Transverse colon (tissue), 4 donors: Measurements from ENCODE around the gene BUD13. TPM values are rescaled to one million over a fixed set of nuclear protein-coding genes. Genes with fewer than 3 reads are reported as not detected.
"Not testable (repeated sequence)": the region's sequence is repeated elsewhere in the genome, so short reads cannot be mapped to it uniquely, and the experiment has no call there.

Experiments
- DNase-seq: peaks from one replicate; pipeline ENCODE4 v3.0.0-alpha.2; 2019
- H3K27ac ChIP-seq, 4 donors: fragments of 200-600 bp; sonication (generic); 2 replicates each; pipeline ENCODE4 v1.5.1; 2016 to 2018; ENCODE audit warnings: inconsistent platforms in 4 of 4
- H3K27me3 ChIP-seq: fragments of 200-600 bp; sonication (generic); 2 replicates; pipeline ENCODE4 v1.5.1; 2017; ENCODE audit warnings: inconsistent platforms
- H3K36me3 ChIP-seq, 4 donors: fragments of 200-600 bp; sonication (generic); 2 replicates each; pipeline ENCODE4 v1.5.1; 2017 to 2019; ENCODE audit warnings: inconsistent platforms in 4 of 4
- H3K4me1 ChIP-seq, 4 donors: fragments of 200-600 bp; sonication (generic); 2 replicates each; pipeline ENCODE4 v1.5.1; 2017 to 2020; ENCODE audit warnings: inconsistent platforms in 4 of 4
- H3K4me3 ChIP-seq, 4 donors: fragments of 200-600 bp; sonication (generic); 1 replicate in 1 of 4; 2 replicates in 3 of 4; pipeline versions ENCODE4 v1.5.1 to v1.6.1; 2017 to 2019; ENCODE audit warnings: inconsistent platforms in 4 of 4
- H3K9me3 ChIP-seq, 2 donors: fragments of 200-600 bp; sonication (generic); 2 replicates each; pipeline ENCODE4 v1.5.1; 2017 to 2019; ENCODE audit warnings: inconsistent platforms in 2 of 2
- EP300 ChIP-seq: sonication (generic); formaldehyde crosslinking; IDR thresholded peaks from one replicate; pipeline ENCODE4 v1.6.1; 2017; ENCODE audit warnings: antibody characterized with exemption, low read depth
- POLR2A ChIP-seq: fragments of 450-650 bp; IDR thresholded peaks from one replicate; pipeline ENCODE4 v1.6.1; 2016; ENCODE audit warnings: antibody characterized with exemption, mild to moderate bottlenecking, moderate library complexity
- POLR2AphosphoS5 ChIP-seq, 3 donors: sonication (generic); formaldehyde crosslinking; IDR thresholded peaks; one replicate each; pipeline ENCODE4 v1.6.1; 2016; ENCODE audit warnings: antibody characterized with exemption in 3 of 3
- WGBS, 2 donors: methylation state at CpG; one replicate each; pipeline ENCODE4 v1.1.5; 2018; ENCODE audit warnings: low coverage in 1 of 2; 5-methylcytosine and 5-hydroxymethylcytosine counted together
- in situ Hi-C, 4 donors: fragments of 200-750 bp; cut with MboI; loops; one replicate each; pipeline versions ENCODE4 v1.15.0 to v1.15.1; 2017; ENCODE audit warnings: low sequenced_read_pairs in 3 of 4, low pct_ligation_motif_present in 1 of 4, low pct_unique_long_range_greater_than_20kb in 1 of 4
- intact Hi-C: fragments of 100-400 bp; cut with DNase I; formaldehyde crosslinking; loops from one replicate; pipeline ENCODE4 v1.15.1; 2023; ENCODE audit warnings: low total_unique reads
- total RNA-seq, 4 donors: library from RNA; depleted of rRNA; stranded (reverse); fragments of >200 nt; gene quantifications; one replicate each; pipeline ENCODE4 v1.1.0, GENCODE V29; 2016
- TF ChIP-seq, protein P1 (sequence below), 5 experiments: fragments of 200-600 bp in 3 of 5; fragments of 450-650 bp in 2 of 5; sonication (generic) in 3 of 5; IDR thresholded peaks; 1 replicate in 2 of 5; 2 replicates in 3 of 5; pipeline ENCODE4 v1.5.1; 2016 to 2017; ENCODE audit warnings: antibody characterized with exemption in 5 of 5, inconsistent platforms in 3 of 5, mild to moderate bottlenecking in 2 of 5, moderate library complexity in 1 of 5

Gene BUD13
- total RNA-seq, 4 donors from 2014 or later: 6.7 to 21.9 (median 14.0) TPM

- Histone ChIP-seq H3K36me3 (peaks cover 0 to 3% (median 0%) of the 10 kb centered on the region in 4 donors), H3K27ac (peak overlapping the region; percentile 87 to 95 (median 92)), H3K9me3 (no peaks in the 10 kb centered on the region), H3K27me3 (no peaks in the 10 kb centered on the region), H3K4me3 (peak overlapping the region; percentile 71 to 95 (median 84)), H3K4me1 (peaks cover 13 to 25% (median 20%) of the 10 kb centered on the region in 4 donors)
- WGBS, 2 donors: 3 to 8% methylated on average over 2 of the region's 2 CpGs
- TF ChIP-seq POLR2A (no peak), EP300 (no peak)
- no peak for DNase-seq
- in situ Hi-C loops (no loop called here), intact Hi-C loops (no loop called here)
Observed at GRCh38 chr11:116771935-116772334, 852 bp downstream of the BUD13 start.

GRCh38 chr11:116762132-116762531 lies 10.7 kb downstream of the BUD13 start:
- intact Hi-C loops: no loop called here
- H3K36me3 ChIP-seq: peaks cover 0 to 70% (median 26%) of the 10 kb centered on the region in 4 donors
- no peak overlapping the region for H3K4me3 ChIP-seq
- no peaks in the 10 kb centered on the region for H3K4me1 ChIP-seq
- H3K27me3 ChIP-seq: no peaks in the 10 kb centered on the region
- 75 to 95% methylated on average over 2 of the region's 2 CpGs for WGBS, 2 donors
- no peak overlapping the region for H3K27ac ChIP-seq
- TF ChIP-seq EP300: no peak
- TF ChIP-seq POLR2A: no peak
- TF ChIP-seq POLR2AphosphoS5 (IDR thresholded peaks at IDR 0.05): no peak
- TF ChIP-seq, protein P1, sequence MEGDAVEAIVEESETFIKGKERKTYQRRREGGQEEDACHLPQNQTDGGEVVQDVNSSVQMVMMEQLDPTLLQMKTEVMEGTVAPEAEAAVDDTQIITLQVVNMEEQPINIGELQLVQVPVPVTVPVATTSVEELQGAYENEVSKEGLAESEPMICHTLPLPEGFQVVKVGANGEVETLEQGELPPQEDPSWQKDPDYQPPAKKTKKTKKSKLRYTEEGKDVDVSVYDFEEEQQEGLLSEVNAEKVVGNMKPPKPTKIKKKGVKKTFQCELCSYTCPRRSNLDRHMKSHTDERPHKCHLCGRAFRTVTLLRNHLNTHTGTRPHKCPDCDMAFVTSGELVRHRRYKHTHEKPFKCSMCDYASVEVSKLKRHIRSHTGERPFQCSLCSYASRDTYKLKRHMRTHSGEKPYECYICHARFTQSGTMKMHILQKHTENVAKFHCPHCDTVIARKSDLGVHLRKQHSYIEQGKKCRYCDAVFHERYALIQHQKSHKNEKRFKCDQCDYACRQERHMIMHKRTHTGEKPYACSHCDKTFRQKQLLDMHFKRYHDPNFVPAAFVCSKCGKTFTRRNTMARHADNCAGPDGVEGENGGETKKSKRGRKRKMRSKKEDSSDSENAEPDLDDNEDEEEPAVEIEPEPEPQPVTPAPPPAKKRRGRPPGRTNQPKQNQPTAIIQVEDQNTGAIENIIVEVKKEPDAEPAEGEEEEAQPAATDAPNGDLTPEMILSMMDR (IDR thresholded peaks at IDR 0.05): no peak
- in situ Hi-C loops: no loop called here
- DNase-seq: no peak
- no peaks in the 10 kb centered on the region for H3K9me3 ChIP-seq

DNA sequence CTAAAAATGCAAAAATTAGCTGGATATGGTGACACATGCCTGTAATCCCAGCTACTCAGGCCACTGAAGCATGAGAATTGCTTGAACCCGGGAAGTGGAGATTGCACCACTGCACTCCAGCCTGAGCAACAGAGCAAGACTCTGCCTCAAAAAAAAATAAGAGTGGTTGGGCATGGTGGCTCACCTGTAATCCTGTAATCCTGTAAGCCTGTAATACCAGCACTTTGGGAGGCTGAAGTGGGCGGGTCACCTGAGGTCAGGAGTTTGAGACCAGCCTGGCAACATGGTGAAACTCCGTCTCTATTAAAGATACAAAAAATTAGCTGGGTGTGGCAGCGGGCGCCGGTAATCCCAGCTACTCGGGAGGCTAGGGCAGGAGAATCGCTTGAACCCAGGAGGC lies 16.7 kb downstream of the BUD13 start:
- H3K4me1 ChIP-seq, H3K27ac ChIP-seq, H3K9me3 ChIP-seq, H3K4me3 ChIP-seq, in situ Hi-C loops, intact Hi-C loops, DNase-seq, H3K27me3 ChIP-seq: not testable (repeated sequence)
- H3K36me3 ChIP-seq: peaks cover 0 to 91% (median 44%) of the 10 kb centered on the region in 4 donors
- WGBS, 2 donors: 91 to 95% methylated on average over 4 to 8 of the region's 8 CpGs

GRCh38 chr11:116750070-116750718 lies 22.6 kb downstream of the BUD13 start:
- no peak overlapping the region for H3K27ac ChIP-seq
- H3K9me3 ChIP-seq: no peaks in the 10 kb centered on the region
- no peak for DNase-seq
- intact Hi-C loops (no loop called here), in situ Hi-C loops (no loop called here)
- TF ChIP-seq POLR2AphosphoS5 (IDR thresholded peaks at IDR 0.05) (no peak), POLR2A (no peak), EP300 (no peak)
- TF ChIP-seq, protein P1 (IDR thresholded peaks at IDR 0.05): no peak
- H3K4me3 ChIP-seq: no peak overlapping the region
- 95% methylated on average over 2 of the region's 2 CpGs for WGBS, 2 donors
- no peaks in the 10 kb centered on the region for H3K4me1 ChIP-seq
- H3K27me3 ChIP-seq: no peaks in the 10 kb centered on the region
- peaks cover 0 to 57% (median 24%) of the 10 kb centered on the region in 4 donors for H3K36me3 ChIP-seq

DNA sequence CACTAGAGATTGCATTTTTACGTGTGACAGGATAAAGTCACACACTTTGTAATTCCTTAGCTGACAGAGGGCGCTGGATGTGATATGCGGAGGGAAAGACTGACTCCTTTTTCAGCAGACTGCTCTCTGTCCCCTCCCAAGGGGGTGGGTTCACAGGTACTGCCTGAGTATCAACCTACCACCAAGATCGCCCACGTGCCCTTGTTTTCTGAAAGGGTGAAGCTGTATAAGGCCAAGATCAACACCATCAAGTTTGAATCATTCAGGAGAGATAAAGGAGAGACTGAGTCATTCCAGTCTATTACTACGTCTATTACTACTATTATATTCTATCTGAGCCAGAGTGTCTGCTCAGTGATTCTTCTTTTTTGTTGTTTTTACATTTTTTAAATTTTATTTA lies 30.7 kb downstream of the BUD13 start:
- in situ Hi-C loops: no loop called here

More for the DNA sequence above, 30.7 kb downstream of the BUD13 start:
- WGBS, 2 donors: 85 to 89% methylated on average over 4 to 6 of the region's 6 CpGs
- TF ChIP-seq POLR2AphosphoS5 (IDR thresholded peaks at IDR 0.05) (no peak), EP300 (no peak), POLR2A (no peak)
- TF ChIP-seq, protein P1 (IDR thresholded peaks at IDR 0.05): no peak
- Histone ChIP-seq H3K4me3 (no peak overlapping the region), H3K4me1 (no peaks in the 10 kb centered on the region), H3K27ac (no peak overlapping the region), H3K9me3 (no peaks in the 10 kb centered on the region), H3K36me3 (peaks cover 0 to 7% (median 0%) of the 10 kb centered on the region in 4 donors), H3K27me3 (no peaks in the 10 kb centered on the region)
- DNase-seq: no peak
- intact Hi-C loops: no loop called here
